Sigmoid colon (tissue), 7 donors: Measurements from ENCODE around the gene PLCB1. TPM values are rescaled to one million over a fixed set of nuclear protein-coding genes. Genes with fewer than 3 reads are reported as not detected.

Source experiments
- DNase-seq: peaks from one replicate; pipeline ENCODE4 v3.0.0-alpha.2; 2019
- H3K27ac ChIP-seq, 4 donors: fragments of 200-600 bp; sonication (generic); one replicate each; pipeline ENCODE4 v1.5.1; 2016 to 2019; ENCODE audit warnings: mild to moderate bottlenecking in 1 of 4
- H3K27me3 ChIP-seq, 3 donors: fragments of 200-600 bp; sonication (generic); one replicate each; pipeline ENCODE4 v1.5.1; 2019; ENCODE audit warnings: mild to moderate bottlenecking in 1 of 3
- H3K36me3 ChIP-seq, 4 donors: fragments of 200-600 bp; sonication (generic); one replicate each; pipeline ENCODE4 v1.5.1; 2016 to 2019
- H3K4me1 ChIP-seq, 4 donors: fragments of 200-600 bp; sonication (generic); one replicate each; pipeline ENCODE4 v1.5.1; 2017 to 2019
- H3K4me3 ChIP-seq, 4 donors: fragments of 200-600 bp; sonication (generic); one replicate each; pipeline ENCODE4 v1.5.1; 2017 to 2019; ENCODE audit warnings: mild to moderate bottlenecking in 2 of 4, moderate library complexity in 1 of 4
- H3K9me3 ChIP-seq, 4 donors: fragments of 200-600 bp in 3 of 4; sonication (generic) in 3 of 4; one replicate each; pipeline versions ENCODE4 v1.5.1 to v1.6.1; 2013 to 2019
- EP300 ChIP-seq, 4 donors: sonication (generic); formaldehyde crosslinking; IDR thresholded peaks; one replicate each; pipeline ENCODE4 v1.6.1; 2017; ENCODE audit warnings: antibody characterized with exemption in 4 of 4
- POLR2A ChIP-seq, 2 donors: fragments of 450-650 bp; IDR thresholded peaks; one replicate each; pipeline ENCODE4 v1.6.1; 2016; ENCODE audit warnings: antibody characterized with exemption in 2 of 2, mild to moderate bottlenecking in 2 of 2, moderate library complexity in 2 of 2
- POLR2AphosphoS5 ChIP-seq, 4 donors: sonication (generic); formaldehyde crosslinking; IDR thresholded peaks; one replicate each; pipeline ENCODE4 v1.6.1; 2017; ENCODE audit warnings: antibody characterized with exemption in 4 of 4
- WGBS, 2 donors: extraction: QIAGEN DNeasy Blood & Tissue Kit; methylation state at CpG; one replicate each; pipeline ENCODE4 v1.1.7; 2013; 5-methylcytosine and 5-hydroxymethylcytosine counted together
- intact Hi-C: fragments of 100-400 bp; cut with DNase I; formaldehyde crosslinking; loops from one replicate; pipeline ENCODE4 v1.15.1; 2023
- polyA plus RNA-seq, 3 donors: library from polyadenylated mRNA; stranded (reverse); fragments of 200-250 nt; gene quantifications; one replicate each; pipeline ENCODE4 v1.2.3, GENCODE V29; 2013
- total RNA-seq, 4 donors: library from RNA; depleted of rRNA; stranded (reverse); fragments of >200 nt; gene quantifications; one replicate each; pipeline ENCODE4 v1.1.0, GENCODE V29; 2016
- TF ChIP-seq, protein P1 (sequence below), 4 experiments: fragments of 450-650 bp in 3 of 4; fragments of 200-600 bp in 1 of 4; IDR thresholded peaks; one replicate each; pipeline ENCODE4 v1.5.1; 2016 to 2019; ENCODE audit warnings: antibody characterized with exemption in 4 of 4, mild to moderate bottlenecking in 3 of 4, moderate library complexity in 2 of 4
- donor health status: healthy with polysubstance abuse.
- donor health status: Bipolar disorder and iron deficiency.
- donor health status: healthy.

Gene PLCB1
- total and polyA plus RNA-seq, 7 donors, result 0.92 to 117 (median 86.7) TPM

DNA sequence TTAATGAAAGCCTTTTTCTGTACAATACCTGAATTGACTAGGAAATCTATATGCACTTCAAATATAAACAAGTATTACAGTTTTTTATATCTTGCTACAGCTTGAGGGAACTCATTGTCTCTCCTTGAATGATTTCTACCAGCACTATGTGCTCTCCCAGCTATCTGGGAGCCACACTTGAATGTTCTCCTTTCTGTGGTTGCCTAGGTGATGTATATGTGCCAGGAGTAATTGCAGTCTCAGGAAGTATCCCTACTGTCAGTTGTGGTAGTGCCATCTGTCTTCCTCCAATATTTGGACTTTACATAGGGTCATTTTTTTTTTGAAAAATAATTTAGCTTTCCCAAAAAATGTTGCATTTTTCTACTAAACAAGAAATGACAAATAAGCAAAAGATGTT, 648.8 kb downstream of the PLCB1 start:
- Histone ChIP-seq H3K27ac (no peak overlapping the region), H3K36me3 (peaks cover 0 to 11% (median 0%) of the 10 kb centered on the region in 4 donors), H3K4me1 (peaks cover 0 to 36% (median 17%) of the 10 kb centered on the region in 4 donors), H3K4me3 (no peak overlapping the region), H3K9me3 (no peaks in the 10 kb centered on the region), H3K27me3 (no peaks in the 10 kb centered on the region)
- DNase-seq, result no peak
- intact Hi-C loops, result no loop called here
- TF ChIP-seq POLR2A (IDR thresholded peaks at IDR 0.05), result no peak

DNA sequence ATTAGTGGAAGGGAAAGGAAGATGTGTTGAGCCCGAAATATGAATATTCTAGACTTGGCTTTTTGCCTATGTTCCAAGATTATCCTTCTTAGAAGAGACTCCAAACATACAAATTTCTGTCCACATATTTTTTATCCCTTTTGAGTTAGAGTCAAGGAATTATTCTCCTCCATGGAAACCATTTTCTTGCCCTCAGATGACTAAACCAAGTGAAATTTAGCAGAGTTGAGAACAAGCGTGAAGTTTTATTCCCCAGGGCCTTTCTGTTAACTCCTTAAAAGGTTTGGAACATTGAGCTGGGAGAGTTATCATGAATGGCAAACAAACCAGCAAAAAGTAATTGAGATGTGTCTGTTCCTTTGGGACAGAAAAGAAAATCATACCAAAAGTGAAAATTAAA, 650.7 kb downstream of the PLCB1 start:
- no peaks in the 10 kb centered on the region for H3K27me3 ChIP-seq
- H3K27ac ChIP-seq, result peak overlapping the region in 1 of 4 donors; percentile 46
- H3K4me1 ChIP-seq, result peaks cover 0 to 21% (median 12%) of the 10 kb centered on the region in 4 donors
- DNase-seq, result no peak
- intact Hi-C loops, result no loop called here
- TF ChIP-seq EP300 (IDR thresholded peaks at IDR 0.05) (no peak), POLR2AphosphoS5 (IDR thresholded peaks at IDR 0.05) (no peak), POLR2A (IDR thresholded peaks at IDR 0.05) (no peak)
- TF ChIP-seq, protein P1, sequence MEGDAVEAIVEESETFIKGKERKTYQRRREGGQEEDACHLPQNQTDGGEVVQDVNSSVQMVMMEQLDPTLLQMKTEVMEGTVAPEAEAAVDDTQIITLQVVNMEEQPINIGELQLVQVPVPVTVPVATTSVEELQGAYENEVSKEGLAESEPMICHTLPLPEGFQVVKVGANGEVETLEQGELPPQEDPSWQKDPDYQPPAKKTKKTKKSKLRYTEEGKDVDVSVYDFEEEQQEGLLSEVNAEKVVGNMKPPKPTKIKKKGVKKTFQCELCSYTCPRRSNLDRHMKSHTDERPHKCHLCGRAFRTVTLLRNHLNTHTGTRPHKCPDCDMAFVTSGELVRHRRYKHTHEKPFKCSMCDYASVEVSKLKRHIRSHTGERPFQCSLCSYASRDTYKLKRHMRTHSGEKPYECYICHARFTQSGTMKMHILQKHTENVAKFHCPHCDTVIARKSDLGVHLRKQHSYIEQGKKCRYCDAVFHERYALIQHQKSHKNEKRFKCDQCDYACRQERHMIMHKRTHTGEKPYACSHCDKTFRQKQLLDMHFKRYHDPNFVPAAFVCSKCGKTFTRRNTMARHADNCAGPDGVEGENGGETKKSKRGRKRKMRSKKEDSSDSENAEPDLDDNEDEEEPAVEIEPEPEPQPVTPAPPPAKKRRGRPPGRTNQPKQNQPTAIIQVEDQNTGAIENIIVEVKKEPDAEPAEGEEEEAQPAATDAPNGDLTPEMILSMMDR (IDR thresholded peaks at IDR 0.05), result no peak
- peaks cover 0 to 7% (median 0%) of the 10 kb centered on the region in 4 donors for H3K36me3 ChIP-seq
- 75 to 89% methylated on average over 2 of the region's 2 CpGs for WGBS, 2 donors
- no peak overlapping the region for H3K4me3 ChIP-seq
- H3K9me3 ChIP-seq, result no peaks in the 10 kb centered on the region

DNA sequence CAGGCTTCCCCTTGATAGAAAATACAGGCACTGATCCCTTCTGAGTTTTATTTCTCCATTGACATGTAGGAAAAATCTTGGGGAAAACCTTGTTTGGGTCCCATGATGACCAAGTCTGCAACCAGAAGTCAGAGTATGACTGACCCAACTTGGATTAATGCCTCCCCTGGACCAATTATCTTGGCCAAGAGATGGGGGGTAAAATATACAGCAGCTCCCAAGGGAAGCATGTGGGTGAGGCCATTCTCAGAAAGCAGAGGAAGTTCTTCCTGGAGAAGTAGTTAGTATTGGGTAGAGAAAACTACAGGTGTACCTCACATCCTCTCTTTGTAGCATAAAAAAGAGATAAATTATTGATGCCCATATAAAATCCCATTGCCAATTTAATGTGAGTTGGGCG, 651.7 kb downstream of the PLCB1 start:
- intact Hi-C loops, result no loop called here
- Histone ChIP-seq H3K9me3 (no peaks in the 10 kb centered on the region), H3K27me3 (no peaks in the 10 kb centered on the region), H3K4me1 (peaks cover 0 to 11% (median 6%) of the 10 kb centered on the region in 4 donors), H3K4me3 (no peak overlapping the region), H3K27ac (no peak overlapping the region), H3K36me3 (peaks cover 0 to 12% (median 0%) of the 10 kb centered on the region in 4 donors)
- DNase-seq, result no peak
- WGBS, 2 donors, result 0 to 89% methylated on average over 1 of the region's 1 CpG
- TF ChIP-seq POLR2AphosphoS5 (IDR thresholded peaks at IDR 0.05), result no peak

DNA sequence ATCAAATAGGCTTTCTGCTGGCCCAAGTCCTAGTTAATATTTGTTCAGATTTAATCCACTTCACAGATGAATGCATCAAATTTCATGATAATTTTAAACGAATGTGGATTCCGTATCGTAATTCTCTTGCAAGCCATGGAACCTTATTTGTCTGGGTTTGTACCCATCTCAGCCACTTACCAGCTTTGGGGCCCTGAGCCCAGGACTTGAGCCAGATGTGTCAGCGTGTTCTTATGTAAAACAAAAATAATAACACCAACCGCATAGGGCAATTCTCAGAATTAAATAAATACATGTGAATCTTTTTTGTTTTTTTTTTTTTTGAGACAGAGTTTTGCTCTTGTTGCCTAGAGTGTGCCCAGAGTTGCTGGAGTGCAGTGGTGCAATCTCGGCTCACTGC, 654.3 kb downstream of the PLCB1 start:
- H3K27ac ChIP-seq, result no peak overlapping the region
- H3K9me3 ChIP-seq, result no peaks in the 10 kb centered on the region
- no peak overlapping the region for H3K4me3 ChIP-seq
- TF ChIP-seq EP300 (IDR thresholded peaks at IDR 0.05) (no peak), POLR2A (IDR thresholded peaks at IDR 0.05) (no peak), POLR2AphosphoS5 (IDR thresholded peaks at IDR 0.05) (no peak)
- TF ChIP-seq, protein P1 (IDR thresholded peaks at IDR 0.05), result no peak
- peaks cover 0 to 17% (median 4%) of the 10 kb centered on the region in 4 donors for H3K4me1 ChIP-seq
- intact Hi-C loops, result no loop called here
- no peaks in the 10 kb centered on the region for H3K27me3 ChIP-seq
- H3K36me3 ChIP-seq, result peaks cover 0 to 19% (median 3%) of the 10 kb centered on the region in 4 donors
- no peak for DNase-seq
- WGBS, 2 donors, result 95 to 96% methylated on average over 6 of the region's 6 CpGs

DNA sequence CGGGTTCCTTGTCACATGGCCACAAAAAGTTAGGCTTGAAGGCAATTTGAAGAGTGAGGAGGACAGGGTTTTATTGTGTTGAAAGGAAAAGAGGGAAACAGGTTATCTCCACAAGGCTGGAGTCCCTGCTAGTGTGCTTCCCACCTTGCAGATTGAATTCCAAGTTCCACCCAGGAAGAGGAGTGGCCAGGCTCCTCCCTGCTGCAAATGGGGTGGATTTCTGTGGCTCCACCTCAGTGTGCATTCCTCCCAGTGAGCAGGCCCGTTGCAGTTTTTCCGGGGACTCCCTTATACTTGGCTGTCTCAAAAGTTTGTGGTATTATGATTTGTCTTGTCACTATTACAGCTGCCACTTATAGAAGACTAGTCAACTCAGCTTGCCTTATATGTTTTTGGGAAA, 655.0 kb downstream of the PLCB1 start:
- peaks cover 0 to 17% (median 4%) of the 10 kb centered on the region in 4 donors for H3K4me1 ChIP-seq
- 57 to 76% methylated on average over 3 of the region's 3 CpGs for WGBS, 2 donors

More for the DNA sequence above, 655.0 kb downstream of the PLCB1 start:
- peaks cover 0 to 24% (median 3%) of the 10 kb centered on the region in 4 donors for H3K36me3 ChIP-seq
- H3K27me3 ChIP-seq, result no peaks in the 10 kb centered on the region
- no peak overlapping the region for H3K4me3 ChIP-seq
- intact Hi-C loops, result no loop called here
- no peak overlapping the region for H3K27ac ChIP-seq
- no peak for DNase-seq
- TF ChIP-seq, protein P1 (IDR thresholded peaks at IDR 0.05), result no peak
- TF ChIP-seq POLR2A (IDR thresholded peaks at IDR 0.05) (no peak), POLR2AphosphoS5 (IDR thresholded peaks at IDR 0.05) (no peak), EP300 (IDR thresholded peaks at IDR 0.05) (no peak)
- H3K9me3 ChIP-seq, result no peaks in the 10 kb centered on the region
